AG09309 (cell line): Measurements from ENCODE around the gene DIP2C.

Experiments
- DNase-seq: peaks from one replicate; pipeline ENCODE4 v3.0.0-alpha.2; 2010; ENCODE audit warnings: low read depth
- H3K4me3 ChIP-seq: 2 replicates; pipeline ENCODE4 v1.5.1; 2011; ENCODE audit warnings: mild to moderate bottlenecking, low read depth, low read length, moderate library complexity; ENCODE audit not compliant: control insufficient read depth
- TF ChIP-seq, protein P1 (sequence below): IDR thresholded peaks from 2 replicates; pipeline ENCODE4 v1.5.1; 2011; ENCODE audit warnings: mild to moderate bottlenecking, low read depth, low read length, inconsistent platforms; ENCODE audit not compliant: insufficient read depth, control insufficient read depth; ENCODE audit errors: missing control alignments

Gene DIP2C

GRCh38 chr10:498760-499435, 190.6 kb downstream of the DIP2C start:
- DNase-seq: no peak
- TF ChIP-seq, protein P1, sequence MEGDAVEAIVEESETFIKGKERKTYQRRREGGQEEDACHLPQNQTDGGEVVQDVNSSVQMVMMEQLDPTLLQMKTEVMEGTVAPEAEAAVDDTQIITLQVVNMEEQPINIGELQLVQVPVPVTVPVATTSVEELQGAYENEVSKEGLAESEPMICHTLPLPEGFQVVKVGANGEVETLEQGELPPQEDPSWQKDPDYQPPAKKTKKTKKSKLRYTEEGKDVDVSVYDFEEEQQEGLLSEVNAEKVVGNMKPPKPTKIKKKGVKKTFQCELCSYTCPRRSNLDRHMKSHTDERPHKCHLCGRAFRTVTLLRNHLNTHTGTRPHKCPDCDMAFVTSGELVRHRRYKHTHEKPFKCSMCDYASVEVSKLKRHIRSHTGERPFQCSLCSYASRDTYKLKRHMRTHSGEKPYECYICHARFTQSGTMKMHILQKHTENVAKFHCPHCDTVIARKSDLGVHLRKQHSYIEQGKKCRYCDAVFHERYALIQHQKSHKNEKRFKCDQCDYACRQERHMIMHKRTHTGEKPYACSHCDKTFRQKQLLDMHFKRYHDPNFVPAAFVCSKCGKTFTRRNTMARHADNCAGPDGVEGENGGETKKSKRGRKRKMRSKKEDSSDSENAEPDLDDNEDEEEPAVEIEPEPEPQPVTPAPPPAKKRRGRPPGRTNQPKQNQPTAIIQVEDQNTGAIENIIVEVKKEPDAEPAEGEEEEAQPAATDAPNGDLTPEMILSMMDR: no peak
- H3K4me3 ChIP-seq: no peak overlapping the region

DNA sequence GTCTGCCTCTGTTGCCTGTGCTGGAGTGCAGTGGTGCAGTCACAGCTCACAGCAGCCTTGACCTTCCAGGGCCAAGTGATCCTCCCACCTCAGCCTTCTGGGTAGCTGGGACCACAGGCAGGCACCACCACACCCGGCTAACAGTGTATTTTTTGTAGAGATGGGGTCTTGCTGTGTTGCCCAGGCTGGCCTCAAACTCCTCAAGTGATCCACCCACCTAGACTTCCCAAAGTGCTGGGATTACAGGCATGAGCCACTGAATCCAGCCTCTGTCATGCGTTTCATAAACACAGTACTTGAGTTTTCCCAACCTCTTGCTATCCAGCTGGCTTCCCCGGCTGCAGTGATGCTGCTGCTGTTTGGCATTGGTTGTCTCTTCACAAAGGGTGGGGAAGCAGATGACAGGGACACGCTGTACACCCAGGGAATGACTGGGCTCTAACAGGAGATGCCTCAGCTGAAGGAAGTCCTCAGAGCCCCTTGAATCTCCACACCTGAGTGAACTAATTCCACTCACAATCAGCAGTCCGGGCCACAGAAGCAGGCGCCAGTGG, 191.5 kb downstream of the DIP2C start:
- TF ChIP-seq, protein P1: no peak
- no peak for DNase-seq
- H3K4me3 ChIP-seq: no peak overlapping the region

DNA sequence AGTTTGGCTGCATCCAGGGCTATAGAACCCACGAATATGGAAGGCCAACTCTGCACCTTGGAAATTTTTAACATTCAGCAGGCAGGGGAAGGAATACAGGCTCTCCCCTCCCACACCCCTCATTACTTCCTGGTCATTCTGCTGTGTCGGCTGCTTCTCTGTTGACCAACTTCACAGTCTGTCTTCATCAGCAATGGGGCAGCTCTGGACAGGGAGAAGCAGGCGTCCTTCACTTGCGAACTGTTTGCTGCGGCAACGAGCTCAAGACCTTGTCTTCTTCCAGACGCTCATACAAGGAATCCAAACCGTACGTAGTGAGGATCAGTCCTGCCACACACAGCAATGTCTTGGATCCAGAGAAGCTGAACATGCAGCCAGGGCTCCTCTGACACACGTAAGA, 192.2 kb downstream of the DIP2C start:
- TF ChIP-seq, protein P1: no peak
- DNase-seq: no peak
- no peak overlapping the region for H3K4me3 ChIP-seq

DNA sequence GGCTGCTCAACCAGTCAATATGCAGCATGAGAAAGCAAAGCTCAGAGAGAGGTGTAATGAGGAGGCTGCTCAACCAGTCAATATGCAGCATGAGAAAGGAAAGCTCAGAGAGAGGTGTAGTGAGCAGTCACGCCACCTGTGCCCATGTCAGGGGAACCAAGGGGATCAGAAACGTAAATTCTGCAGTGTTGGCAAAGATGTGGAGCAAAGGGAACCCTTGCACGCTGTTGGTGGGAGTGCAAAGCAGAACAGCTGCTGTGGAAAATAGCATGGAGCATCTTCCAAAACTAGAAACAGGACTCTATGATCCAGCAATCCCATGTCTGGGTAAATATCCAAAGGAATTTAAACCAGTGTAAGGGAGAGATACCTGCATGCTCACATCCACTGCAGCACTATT, 194.9 kb downstream of the DIP2C start:
- H3K4me3 ChIP-seq: no peak overlapping the region
- TF ChIP-seq, protein P1: no peak
- DNase-seq: no peak

DNA sequence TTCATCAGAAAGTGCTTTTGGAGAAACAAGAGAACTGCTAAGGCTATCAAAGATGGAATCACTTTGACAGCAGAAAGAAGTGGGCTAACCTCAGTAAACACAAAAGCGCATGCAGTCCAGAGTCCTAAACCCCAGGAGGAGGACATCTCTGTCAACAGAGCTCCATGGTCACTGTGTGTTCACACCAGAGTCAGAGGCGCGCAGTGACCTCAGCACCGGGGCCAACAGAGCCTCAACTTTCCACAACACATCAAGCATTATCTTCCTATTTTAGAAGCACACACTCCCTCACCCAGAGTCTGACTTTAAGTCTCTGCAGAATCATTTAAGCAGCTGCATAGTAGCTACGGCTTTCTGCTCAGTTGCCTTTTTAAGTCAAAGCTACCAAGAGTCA, 195.3 kb downstream of the DIP2C start:
- TF ChIP-seq, protein P1: no peak
- no peak for DNase-seq
- no peak overlapping the region for H3K4me3 ChIP-seq

DNA sequence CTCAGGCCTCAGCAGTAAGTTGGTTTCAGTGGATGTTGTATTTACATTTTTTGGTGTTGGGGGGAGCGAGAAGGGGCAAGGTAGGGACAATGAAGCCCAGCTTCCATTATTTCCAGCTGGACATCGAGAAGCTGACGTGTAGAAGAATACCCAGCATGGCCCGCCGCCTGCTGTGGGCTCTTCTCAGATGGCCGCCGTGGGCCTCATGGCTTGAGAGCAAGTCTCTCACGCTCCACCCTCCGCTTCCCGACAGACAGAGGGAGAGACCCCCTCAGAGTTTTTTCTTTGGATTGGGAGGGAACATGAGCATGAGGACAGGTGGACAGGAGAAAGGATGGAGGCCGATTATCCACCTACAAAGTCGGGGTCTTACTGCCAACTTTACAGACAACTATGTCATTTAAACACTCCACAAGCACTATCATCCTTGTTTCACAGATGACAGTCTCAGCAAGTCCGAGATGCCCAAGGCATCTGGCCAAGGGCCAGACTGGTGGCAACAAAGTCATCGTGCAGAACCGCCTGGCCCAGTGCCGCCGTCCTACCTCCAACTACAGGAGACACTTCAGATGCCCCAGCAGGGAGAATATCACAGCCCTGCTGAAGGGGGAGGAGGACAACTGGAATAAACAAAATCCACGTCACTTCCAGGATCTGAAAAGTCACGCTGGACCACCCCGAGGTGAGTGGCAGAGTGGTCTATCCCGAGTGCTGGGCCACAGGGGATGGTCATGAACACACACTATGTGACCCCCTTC, 195.9 kb downstream of the DIP2C start:
- DNase-seq: no peak
- TF ChIP-seq, protein P1: no peak
- H3K4me3 ChIP-seq: no peak overlapping the region
